H1 (cell line): ENCODE measurements around the gene ATE1. TPM values are rescaled to one million over a fixed set of nuclear protein-coding genes. Genes with fewer than 3 reads are reported as not detected.

Source experiments
- CHD2 ChIP-seq: IDR thresholded peaks from 2 replicates; pipeline ENCODE4 v1.6.1; 2012; ENCODE audit warnings: low read length, improper control_type of control experiment
- EZH2 ChIP-seq: fragments of 200-600 bp; sonication (generic); IDR thresholded peaks from 2 replicates; pipeline ENCODE4 v1.7.1; 2012; ENCODE audit warnings: low read depth, mild to moderate bottlenecking, moderate library complexity, low read length, inconsistent platforms; ENCODE audit not compliant: severe bottlenecking
- RAD21 ChIP-seq, 2 experiments: IDR thresholded peaks in 1 of 2; conservative IDR thresholded peaks in 1 of 2; 2 replicates each; pipeline ENCODE4 v1.6.1; 2011; ENCODE audit warnings: low read depth in 2 of 2, low read length in 2 of 2, improper control_type of control experiment in 1 of 2, inconsistent platforms in 1 of 2, mild to moderate bottlenecking in 1 of 2, moderate library complexity in 1 of 2
- SIN3A ChIP-seq, 2 experiments: IDR thresholded peaks in 1 of 2; conservative IDR thresholded peaks in 1 of 2; 2 replicates each; pipeline ENCODE4 v1.6.1; 2011 to 2012; ENCODE audit warnings: low read length in 2 of 2, improper control_type of control experiment in 1 of 2, low read depth in 1 of 2, mild to moderate bottlenecking in 1 of 2
- SP1 ChIP-seq: IDR thresholded peaks from 2 replicates; pipeline ENCODE4 v1.6.1; 2011; ENCODE audit warnings: low read depth, low read length
- polyA plus RNA-seq, 7 experiments: library from polyadenylated mRNA; depleted of rRNA in 3 of 7; stranded (reverse) in 5 of 7; unstranded in 2 of 7; fragments of >200 nt in 5 of 7; fragments of 200-250 nt in 2 of 7; gene quantifications; 1 replicate in 5 of 7; 2 replicates in 1 of 7; 4 replicates in 1 of 7; pipeline versions ENCODE4 v1.2.1 to v1.2.3, GENCODE V29; 2011 to 2013; ENCODE audit warnings: missing spikeins in 2 of 7, mixed read lengths in 2 of 7
- total RNA-seq: library from RNA; stranded (reverse); fragmentation: NEBNext Ultra II Directional; extraction: Animal tissue kit (Norgen Biotek cat#: 25700); gene quantifications from 2 replicates; pipeline ENCODE4 v1.2.1, GENCODE V29; 2021
- TF ChIP-seq, protein P1 (sequence below), 3 experiments: IDR thresholded peaks; 1 replicate in 2 of 3; 2 replicates in 1 of 3; pipeline versions ENCODE4 v1.5.1 to v1.6.1; 2011; ENCODE audit warnings: low read length in 3 of 3, mild to moderate bottlenecking in 3 of 3, inconsistent platforms in 2 of 3, low read depth in 1 of 3, moderate library complexity in 1 of 3; ENCODE audit not compliant: insufficient read depth in 1 of 3; ENCODE audit errors: control extremely low read depth in 1 of 3

ATE1 gene
- total and polyA plus RNA-seq, 2 of the 8 experiments (the other 6 are each of a cell fraction or from before 2014, with no cell fraction given): 8.8 to 26.9 TPM

DNA sequence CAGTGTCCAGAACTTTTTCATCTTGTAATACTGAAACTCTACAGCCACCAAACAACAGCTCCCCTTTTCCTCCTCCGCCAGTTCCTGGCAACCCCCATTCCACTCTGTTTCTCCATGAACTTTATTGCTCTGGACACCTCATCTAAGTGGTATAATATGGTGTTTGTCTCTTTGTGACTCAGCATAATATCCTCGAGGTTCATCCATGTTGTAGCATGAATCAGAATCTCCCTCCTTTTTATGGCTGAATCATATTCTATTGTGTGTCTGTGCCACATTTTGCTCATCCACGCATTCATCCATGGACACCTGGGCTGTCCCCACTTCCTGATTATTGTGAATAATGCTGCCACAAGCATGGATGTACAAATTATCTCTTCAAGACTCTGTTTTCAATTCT, 205.2 kb downstream of the ATE1 start (continued):
- TF ChIP-seq SIN3A (conservative IDR thresholded peaks at IDR 0.05 in 1 of 2, IDR thresholded peaks at IDR 0.05 in 1 of 2; ENCODE audit: low read depth in 1 of 2, low read length in 2 of 2) (no peak), SP1 (no peak), EZH2 (no peak), RAD21 (IDR thresholded peaks at IDR 0.05 in 1 of 2, conservative IDR thresholded peaks at IDR 0.05 in 1 of 2; ENCODE audit: low read depth in 2 of 2, low read length in 2 of 2) (no peak), CHD2 (no peak)
- TF ChIP-seq, protein P1, sequence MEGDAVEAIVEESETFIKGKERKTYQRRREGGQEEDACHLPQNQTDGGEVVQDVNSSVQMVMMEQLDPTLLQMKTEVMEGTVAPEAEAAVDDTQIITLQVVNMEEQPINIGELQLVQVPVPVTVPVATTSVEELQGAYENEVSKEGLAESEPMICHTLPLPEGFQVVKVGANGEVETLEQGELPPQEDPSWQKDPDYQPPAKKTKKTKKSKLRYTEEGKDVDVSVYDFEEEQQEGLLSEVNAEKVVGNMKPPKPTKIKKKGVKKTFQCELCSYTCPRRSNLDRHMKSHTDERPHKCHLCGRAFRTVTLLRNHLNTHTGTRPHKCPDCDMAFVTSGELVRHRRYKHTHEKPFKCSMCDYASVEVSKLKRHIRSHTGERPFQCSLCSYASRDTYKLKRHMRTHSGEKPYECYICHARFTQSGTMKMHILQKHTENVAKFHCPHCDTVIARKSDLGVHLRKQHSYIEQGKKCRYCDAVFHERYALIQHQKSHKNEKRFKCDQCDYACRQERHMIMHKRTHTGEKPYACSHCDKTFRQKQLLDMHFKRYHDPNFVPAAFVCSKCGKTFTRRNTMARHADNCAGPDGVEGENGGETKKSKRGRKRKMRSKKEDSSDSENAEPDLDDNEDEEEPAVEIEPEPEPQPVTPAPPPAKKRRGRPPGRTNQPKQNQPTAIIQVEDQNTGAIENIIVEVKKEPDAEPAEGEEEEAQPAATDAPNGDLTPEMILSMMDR (IDR thresholded peaks at IDR 0.05; ENCODE audit: control extremely low read depth in 1 of 3, insufficient read depth in 1 of 3, low read depth in 1 of 3, low read length in 3 of 3): no peak
